Gastrocnemius medialis (tissue), 4 donors: ENCODE measurements around the gene C1QTNF6.

Experiments used
- CTCF ChIP-seq, 5 experiments: fragments of 450-650 bp in 3 of 5; fragments of 200-600 bp in 2 of 5; sonication (generic) in 2 of 5; IDR thresholded peaks in 4 of 5; conservative IDR thresholded peaks in 1 of 5; 1 replicate in 4 of 5; 2 replicates in 1 of 5; pipeline ENCODE4 v1.5.1; 2016 to 2019; ENCODE audit warnings: antibody characterized with exemption in 5 of 5, mild to moderate bottlenecking in 3 of 5, moderate library complexity in 3 of 5
- POLR2A ChIP-seq, 2 donors: fragments of 450-650 bp; IDR thresholded peaks; one replicate each; pipeline ENCODE4 v1.6.1; 2017; ENCODE audit warnings: antibody characterized with exemption in 2 of 2, mild to moderate bottlenecking in 2 of 2, moderate library complexity in 2 of 2

DNA sequence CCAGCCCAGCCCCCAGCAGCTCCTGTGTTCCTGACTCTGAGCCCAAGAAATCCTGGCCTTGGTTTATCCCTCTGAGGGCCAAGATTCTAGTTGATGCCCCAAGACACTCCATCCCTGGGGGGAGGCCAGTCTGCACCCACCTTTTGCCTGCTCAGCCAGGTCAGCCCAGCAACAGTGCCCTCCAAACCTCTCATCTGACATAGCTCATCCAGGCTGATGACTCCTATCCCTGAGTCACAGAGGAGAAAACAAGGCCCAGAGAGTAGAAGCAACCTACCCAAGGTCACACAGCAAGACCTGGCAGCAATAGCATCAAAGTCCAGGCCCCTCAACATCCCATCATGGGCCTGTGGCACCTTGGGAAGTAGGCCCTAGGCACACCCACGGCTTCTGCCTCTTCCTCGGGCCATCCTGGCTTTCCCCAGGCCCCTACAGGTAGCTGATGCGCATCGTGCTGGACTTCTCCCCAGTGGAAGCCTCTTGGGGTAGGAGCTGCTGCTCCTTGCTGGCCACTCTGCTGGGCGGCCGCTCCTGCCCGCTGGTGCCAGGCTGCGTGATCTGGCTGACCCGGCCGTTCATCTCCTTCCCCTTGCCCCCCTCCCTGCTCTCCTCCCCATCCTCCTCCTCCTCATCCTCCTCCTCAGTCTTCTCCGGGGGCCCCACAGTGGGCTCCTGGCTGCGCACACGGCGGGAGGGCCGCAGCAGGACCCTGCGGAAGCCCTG lies 18.2 kb upstream of the C1QTNF6 start:
- TF ChIP-seq CTCF (IDR thresholded peaks at IDR 0.05 in 4 of 5, conservative IDR thresholded peaks at IDR 0.05 in 1 of 5) (no peak), POLR2A (IDR thresholded peaks at IDR 0.05) (no peak)
